Esophagus (tissue), 2 donors: ENCODE data around the gene YWHAQ. TPM values are rescaled to one million over a fixed set of nuclear protein-coding genes. Genes with fewer than 3 reads are reported as not detected.
A peak's percentile ranks its signal among the peaks of the same experiment; 100 is the strongest.

ENCODE experiments used
- H3K27ac ChIP-seq, 2 donors: one replicate each; pipeline ENCODE4 v1.5.1; 2013; ENCODE audit warnings: low read depth in 2 of 2, mild to moderate bottlenecking in 2 of 2, inconsistent platforms in 1 of 2, low read length in 1 of 2, moderate library complexity in 1 of 2
- H3K27me3 ChIP-seq, 2 donors: one replicate each; pipeline ENCODE4 v1.6.1; 2013; ENCODE audit warnings: low read length in 2 of 2, control low read depth in 1 of 2, mild to moderate bottlenecking in 1 of 2; ENCODE audit not compliant: insufficient read depth in 2 of 2, control insufficient read depth in 1 of 2
- H3K36me3 ChIP-seq, 2 donors: one replicate each; pipeline ENCODE4 v1.6.1; 2013; ENCODE audit warnings: low read length in 1 of 2; ENCODE audit not compliant: control insufficient read depth in 2 of 2, insufficient read depth in 2 of 2
- H3K4me1 ChIP-seq, 2 donors: one replicate each; pipeline ENCODE4 v1.6.1; 2013; ENCODE audit warnings: low read length in 1 of 2; ENCODE audit not compliant: control insufficient read depth in 2 of 2, insufficient read depth in 2 of 2
- H3K4me3 ChIP-seq, 2 donors: one replicate each; pipeline ENCODE4 v1.5.1; 2013; ENCODE audit warnings: low read length in 2 of 2, mild to moderate bottlenecking in 2 of 2, low read depth in 1 of 2, moderate library complexity in 1 of 2
- H3K9me3 ChIP-seq, 2 donors: one replicate each; pipeline ENCODE4 v1.6.1; 2013; ENCODE audit warnings: mild to moderate bottlenecking in 2 of 2, low read depth in 1 of 2, low read length in 1 of 2, moderate library complexity in 1 of 2; ENCODE audit not compliant: control insufficient read depth in 2 of 2, insufficient read depth in 1 of 2
- WGBS, 2 donors: extraction: QIAGEN DNeasy Blood & Tissue Kit; methylation state at CpG; one replicate each; pipeline ENCODE4 v1.1.7; 2013; 5-methylcytosine and 5-hydroxymethylcytosine counted together
- polyA plus RNA-seq, 2 donors: library from polyadenylated mRNA; stranded (reverse); fragments of 200-250 nt; gene quantifications; one replicate each; pipeline ENCODE4 v1.2.3, GENCODE V29; 2013
- donor health status: healthy with polysubstance abuse.
- donor health status: Bipolar disorder and iron deficiency.

The YWHAQ gene
- polyA plus RNA-seq, 2 donors, result 81.5 to 163 TPM

GRCh38 chr2:9647884-9648283 is 17.1 kb upstream of the YWHAQ start:
- H3K4me1 ChIP-seq, result peaks cover 0 to 10% of the 10 kb centered on the region in 2 donors
- no peaks in the 10 kb centered on the region for H3K36me3 ChIP-seq
- no peaks in the 10 kb centered on the region for H3K9me3 ChIP-seq
- no peak overlapping the region for H3K27ac ChIP-seq
- no peaks in the 10 kb centered on the region for H3K27me3 ChIP-seq
- WGBS, 2 donors, result 80 to 81% methylated on average over 6 of the region's 6 CpGs
- no peak overlapping the region for H3K4me3 ChIP-seq

- peaks cover 0 to 10% of the 10 kb centered on the region in 2 donors for H3K4me1 ChIP-seq
- no peaks in the 10 kb centered on the region for H3K27me3 ChIP-seq
- H3K9me3 ChIP-seq, result no peaks in the 10 kb centered on the region
- no peak overlapping the region for H3K4me3 ChIP-seq
- WGBS, 2 donors, result 83 to 87% methylated on average over 17 of the region's 17 CpGs
- no peak overlapping the region for H3K27ac ChIP-seq
- H3K36me3 ChIP-seq, result no peaks in the 10 kb centered on the region
Observed at GRCh38 chr2:9646196-9647030, 15.6 kb upstream of the YWHAQ start.

GRCh38 chr2:9644603-9645002 is 13.8 kb upstream of the YWHAQ start:
- Histone ChIP-seq H3K27me3 (no peaks in the 10 kb centered on the region), H3K4me1 (peaks cover 0 to 10% of the 10 kb centered on the region in 2 donors), H3K36me3 (no peaks in the 10 kb centered on the region), H3K9me3 (no peaks in the 10 kb centered on the region), H3K27ac (peak overlapping the region in 1 of 2 donors; percentile 35), H3K4me3 (no peak overlapping the region)
- 50 to 71% methylated on average over 9 of the region's 9 CpGs for WGBS, 2 donors

DNA sequence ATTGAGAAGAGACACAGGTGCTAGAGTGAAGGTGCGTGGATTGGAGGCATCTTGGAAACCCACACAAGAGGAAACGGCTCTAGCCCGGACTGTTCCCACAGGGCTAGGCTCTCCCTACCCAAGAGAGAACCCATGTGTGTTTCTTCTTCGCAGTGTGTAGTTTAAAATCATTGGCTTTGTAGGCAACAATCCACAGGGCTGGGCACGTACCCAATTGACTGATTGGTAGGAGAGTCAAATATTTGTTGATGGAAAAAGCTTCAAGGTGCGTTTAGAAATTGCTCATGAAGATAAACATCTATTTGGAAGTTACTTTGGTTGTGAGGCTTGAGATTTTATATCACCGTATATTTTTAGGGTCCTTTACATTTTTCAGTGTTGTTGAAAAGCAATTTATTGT is 13.2 kb upstream of the YWHAQ start:
- Histone ChIP-seq H3K4me1 (peaks cover 0 to 10% of the 10 kb centered on the region in 2 donors), H3K9me3 (no peaks in the 10 kb centered on the region), H3K27me3 (no peaks in the 10 kb centered on the region), H3K4me3 (no peak overlapping the region), H3K36me3 (no peaks in the 10 kb centered on the region), H3K27ac (no peak overlapping the region)
- 84 to 86% methylated on average over 7 of the region's 7 CpGs for WGBS, 2 donors

DNA sequence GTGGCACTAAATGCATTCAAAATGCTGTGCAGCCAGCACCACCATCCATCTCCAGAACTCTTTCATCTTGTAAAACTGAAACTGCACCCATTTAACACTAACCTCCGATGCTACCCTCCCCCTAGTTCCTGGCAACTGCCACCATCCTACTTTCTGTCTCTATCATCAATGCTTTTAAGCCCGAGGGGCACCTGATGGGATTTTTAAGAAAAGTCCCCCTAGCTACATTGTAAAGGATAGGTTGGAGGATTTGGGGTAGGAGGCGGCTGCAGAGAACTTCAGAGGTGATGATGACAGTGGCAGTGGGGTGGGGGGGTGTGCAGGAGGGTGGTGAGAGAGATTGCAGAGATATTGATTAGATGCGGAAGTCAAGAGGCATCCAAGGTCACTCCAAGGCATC is 10.8 kb upstream of the YWHAQ start:
- Histone ChIP-seq H3K4me1 (peaks cover 2 to 15% of the 10 kb centered on the region in 2 donors), H3K27ac (no peak overlapping the region), H3K27me3 (no peaks in the 10 kb centered on the region), H3K4me3 (no peak overlapping the region), H3K36me3 (no peaks in the 10 kb centered on the region), H3K9me3 (no peaks in the 10 kb centered on the region)
- WGBS, 2 donors, result 57 to 66% methylated on average over 4 of the region's 4 CpGs

- no peaks in the 10 kb centered on the region for H3K9me3 ChIP-seq
- no peaks in the 10 kb centered on the region for H3K36me3 ChIP-seq
- H3K4me3 ChIP-seq, result no peak overlapping the region
- no peak overlapping the region for H3K27ac ChIP-seq
- H3K4me1 ChIP-seq, result peaks cover 2 to 15% of the 10 kb centered on the region in 2 donors
- H3K27me3 ChIP-seq, result no peaks in the 10 kb centered on the region
- 86 to 92% methylated on average over 14 of the region's 14 CpGs for WGBS, 2 donors
Observed at GRCh38 chr2:9640403-9641104, 9.8 kb upstream of the YWHAQ start.

- Histone ChIP-seq H3K27me3 (no peaks in the 10 kb centered on the region), H3K27ac (no peak overlapping the region), H3K4me1 (peaks cover 2 to 10% of the 10 kb centered on the region in 2 donors), H3K4me3 (no peak overlapping the region), H3K9me3 (no peaks in the 10 kb centered on the region), H3K36me3 (no peaks in the 10 kb centered on the region)
- 94 to 95% methylated on average over 11 of the region's 11 CpGs for WGBS, 2 donors
Observed at GRCh38 chr2:9639740-9640343, 9.0 kb upstream of the YWHAQ start.

DNA sequence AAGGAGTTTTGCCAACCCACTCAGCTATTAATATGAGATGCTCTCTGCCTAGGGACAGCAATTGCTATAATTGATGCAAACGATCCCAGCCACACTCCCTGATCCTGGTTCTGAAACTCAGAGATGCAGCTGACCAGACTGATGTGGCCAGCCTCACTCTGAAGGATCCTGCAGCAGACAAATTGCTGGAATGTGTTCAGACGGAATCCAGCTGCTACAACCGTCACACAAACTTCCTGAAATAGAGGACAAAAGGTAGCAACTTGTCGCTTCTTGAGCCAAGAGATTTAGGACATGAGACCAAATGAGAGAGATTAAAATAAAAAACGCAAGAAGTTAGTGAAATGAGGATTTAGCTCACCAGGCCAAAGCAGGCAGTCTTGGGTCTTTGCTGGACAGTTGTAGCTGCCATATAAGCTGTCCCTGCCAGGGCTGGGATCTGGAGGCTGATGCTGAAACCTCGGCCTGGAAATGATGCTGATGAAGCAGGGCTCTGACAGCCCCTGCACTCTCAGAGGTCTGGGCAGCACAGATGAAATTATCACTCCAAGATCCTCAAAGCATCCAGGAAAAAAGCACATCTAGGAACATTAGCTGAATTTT is 8.3 kb upstream of the YWHAQ start:
- Histone ChIP-seq H3K4me3 (no peak overlapping the region), H3K4me1 (peaks cover 2 to 9% of the 10 kb centered on the region in 2 donors), H3K27ac (no peak overlapping the region), H3K9me3 (no peaks in the 10 kb centered on the region), H3K36me3 (no peaks in the 10 kb centered on the region), H3K27me3 (no peaks in the 10 kb centered on the region)
- 62 to 63% methylated on average over 6 of the region's 6 CpGs for WGBS, 2 donors

DNA sequence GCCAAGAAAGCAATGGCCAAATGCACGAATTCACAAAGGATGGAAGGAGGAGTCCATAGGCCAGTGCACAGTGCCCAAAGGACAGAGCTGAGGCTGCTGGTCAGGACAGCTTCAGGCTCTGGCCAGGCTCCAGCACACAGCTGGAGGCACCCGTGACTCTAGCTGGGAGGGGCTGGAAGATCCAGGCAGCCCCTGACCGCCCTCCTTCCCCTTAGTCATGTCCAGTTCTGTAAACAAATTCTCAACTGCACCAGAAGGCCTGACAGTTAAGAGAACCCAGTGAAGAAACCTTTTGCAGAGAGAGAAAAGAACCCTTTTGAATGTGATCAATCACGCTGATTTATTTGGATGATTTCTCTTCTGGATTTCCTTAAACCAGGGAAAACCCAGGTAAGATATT is 7.7 kb upstream of the YWHAQ start:
- WGBS, 2 donors, result 44 to 50% methylated on average over 4 of the region's 4 CpGs
- Histone ChIP-seq H3K27me3 (no peaks in the 10 kb centered on the region), H3K4me3 (no peak overlapping the region), H3K4me1 (peaks cover 2 to 5% of the 10 kb centered on the region in 2 donors), H3K9me3 (no peaks in the 10 kb centered on the region), H3K36me3 (no peaks in the 10 kb centered on the region), H3K27ac (peak overlapping the region in 1 of 2 donors; percentile 24)
